Stimulated activated CD4-positive, alpha-beta T cell treated with anti-CD3 and anti-CD28 coated beads, Interleukin-15, amount 100 ng/mL, for 24 hours (primary cell): ENCODE measurements around the gene SLAMF1.
A peak's percentile ranks its signal among the peaks of the same experiment; 100 is the strongest.
"Not testable (repeated sequence)": the region's sequence is repeated elsewhere in the genome, so short reads cannot be mapped to it uniquely, and the experiment has no call there.

Experiments used
- DNase-seq: peaks from one replicate; pipeline ENCODE4 v3.0.0-alpha.2; 2020

SLAMF1 gene

GRCh38 chr1:160664573-160665051 is 17.8 kb upstream of the SLAMF1 start:
- peak; percentile 57 for DNase-seq

- no peak for DNase-seq
These were observed 16.1 kb upstream of the SLAMF1 start for GRCh38 chr1:160662910-160663309.

GRCh38 chr1:160659566-160659965 is 12.7 kb upstream of the SLAMF1 start:
- DNase-seq, result no peak

GRCh38 chr1:160658814-160659193 is 12.0 kb upstream of the SLAMF1 start:
- DNase-seq, result no peak

DNA sequence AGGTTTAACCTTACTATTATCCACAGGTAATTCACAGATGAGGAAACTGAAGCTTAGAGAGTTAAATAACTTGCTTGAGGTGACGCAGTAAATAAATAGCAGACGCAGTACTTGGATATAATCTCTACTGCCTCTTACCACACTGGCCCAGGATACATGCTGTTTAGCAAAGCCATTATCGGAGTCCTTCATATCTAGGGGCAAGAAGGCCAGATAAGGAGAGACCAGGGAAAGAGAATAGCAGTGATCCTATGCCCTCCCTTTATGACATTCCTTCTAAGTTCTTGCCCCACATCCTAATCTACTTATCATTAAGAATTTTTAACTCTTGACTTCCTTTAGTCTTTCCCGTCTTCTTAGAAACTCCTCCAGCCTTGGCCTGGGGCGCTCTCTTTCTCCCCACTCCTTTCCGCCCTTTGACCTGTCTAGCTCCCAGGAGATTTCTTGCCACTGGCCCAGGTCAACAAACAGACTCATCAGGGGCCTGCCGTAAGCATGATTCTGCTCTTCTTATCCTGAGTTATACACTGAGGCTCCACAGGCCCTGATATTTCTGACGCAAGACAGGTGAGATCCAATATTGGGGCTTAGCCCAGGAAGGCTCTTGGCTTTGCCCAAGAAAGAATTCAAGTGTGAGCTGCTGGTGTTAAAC is 11.4 kb upstream of the SLAMF1 start:
- DNase-seq, result no peak

- DNase-seq, result no peak
These were observed 10.5 kb upstream of the SLAMF1 start for GRCh38 chr1:160657250-160657781.

DNA sequence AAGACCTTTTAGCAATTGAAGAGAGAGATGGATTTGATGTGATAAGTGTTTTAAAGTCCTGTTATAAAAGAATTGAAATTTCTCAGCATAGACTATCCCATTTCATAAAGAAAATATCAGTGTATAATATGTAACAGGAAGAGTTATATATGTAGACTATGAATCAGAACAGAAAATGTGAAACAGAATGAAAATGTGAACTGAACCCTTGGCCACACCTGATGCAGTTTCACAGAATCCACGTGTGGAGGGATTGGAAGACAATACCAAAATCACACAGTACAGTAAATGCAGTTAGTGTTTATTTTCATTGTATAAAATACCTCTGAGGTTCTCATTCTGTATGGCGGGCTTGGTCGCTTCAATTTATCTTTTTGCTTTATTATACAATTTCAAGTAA is 9.9 kb upstream of the SLAMF1 start:
- DNase-seq, result no peak

- no peak for DNase-seq
These were observed 6.8 kb upstream of the SLAMF1 start for GRCh38 chr1:160653620-160654016.

DNA sequence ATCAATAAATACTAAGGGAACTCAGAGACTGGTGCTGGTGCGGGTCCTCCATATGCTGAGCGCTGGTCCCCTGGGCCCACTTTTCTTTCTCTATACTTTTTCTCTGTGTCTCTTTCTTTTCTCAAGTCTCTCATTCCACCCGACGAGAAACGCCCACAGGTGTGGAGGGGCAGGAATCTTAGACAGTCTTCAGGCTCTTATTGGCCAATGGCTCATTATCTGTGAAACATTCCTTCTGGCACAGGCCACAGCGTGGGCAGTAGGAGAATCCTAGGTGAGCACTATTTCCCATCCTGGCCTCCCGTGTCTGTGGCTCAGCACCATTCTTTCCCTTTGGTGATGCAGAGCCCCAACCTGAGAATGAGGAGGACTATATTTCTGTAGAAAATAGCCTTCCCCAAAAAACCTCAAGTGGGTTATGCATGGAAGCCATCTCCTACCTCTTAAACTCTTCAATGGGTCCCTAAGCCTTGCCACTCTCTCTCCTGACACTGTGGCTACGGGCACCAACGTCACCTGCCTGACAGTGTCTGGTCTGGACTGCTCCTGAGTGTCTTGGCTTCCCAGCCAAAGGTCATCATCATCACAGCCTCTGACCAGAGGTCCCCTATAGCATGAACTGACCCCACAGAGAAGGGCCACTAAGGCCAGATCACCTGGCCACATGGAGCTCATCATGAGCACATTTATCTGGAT is 6.2 kb upstream of the SLAMF1 start:
- no peak for DNase-seq

GRCh38 chr1:160652065-160652641 is 5.3 kb upstream of the SLAMF1 start:
- DNase-seq, result not testable (repeated sequence)

GRCh38 chr1:160651433-160652064 is 4.7 kb upstream of the SLAMF1 start:
- no peak for DNase-seq

- no peak for DNase-seq
These were observed 481 bp upstream of the SLAMF1 start for GRCh38 chr1:160647329-160647720.

GRCh38 chr1:160646180-160646579 is 664 bp downstream of the SLAMF1 start:
- DNase-seq, result no peak

GRCh38 chr1:160645386-160646130 is 1.3 kb downstream of the SLAMF1 start:
- no peak for DNase-seq

DNA sequence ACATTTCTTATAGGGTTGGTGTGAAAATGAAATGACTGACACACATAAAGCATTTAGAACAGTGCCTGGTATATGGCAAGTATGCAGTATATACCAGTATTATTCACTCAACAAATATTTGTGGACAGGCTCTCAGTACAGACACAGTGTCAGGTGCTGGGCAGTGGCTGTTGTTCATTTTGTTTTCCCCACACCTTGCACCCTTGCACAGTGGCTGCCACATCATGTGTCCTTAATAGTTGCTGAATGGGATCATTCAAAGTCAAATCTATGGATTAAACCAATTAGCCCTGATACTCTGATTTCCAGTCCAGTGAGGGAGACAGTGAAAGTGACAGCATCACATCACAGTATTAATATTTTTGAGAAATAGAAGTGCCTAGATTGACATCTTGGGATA is 2.4 kb downstream of the SLAMF1 start:
- DNase-seq, result no peak

- DNase-seq, result no peak
These were observed 3.7 kb downstream of the SLAMF1 start for GRCh38 chr1:160643138-160643537.

GRCh38 chr1:160642281-160642644 is 4.6 kb downstream of the SLAMF1 start:
- no peak for DNase-seq

DNA sequence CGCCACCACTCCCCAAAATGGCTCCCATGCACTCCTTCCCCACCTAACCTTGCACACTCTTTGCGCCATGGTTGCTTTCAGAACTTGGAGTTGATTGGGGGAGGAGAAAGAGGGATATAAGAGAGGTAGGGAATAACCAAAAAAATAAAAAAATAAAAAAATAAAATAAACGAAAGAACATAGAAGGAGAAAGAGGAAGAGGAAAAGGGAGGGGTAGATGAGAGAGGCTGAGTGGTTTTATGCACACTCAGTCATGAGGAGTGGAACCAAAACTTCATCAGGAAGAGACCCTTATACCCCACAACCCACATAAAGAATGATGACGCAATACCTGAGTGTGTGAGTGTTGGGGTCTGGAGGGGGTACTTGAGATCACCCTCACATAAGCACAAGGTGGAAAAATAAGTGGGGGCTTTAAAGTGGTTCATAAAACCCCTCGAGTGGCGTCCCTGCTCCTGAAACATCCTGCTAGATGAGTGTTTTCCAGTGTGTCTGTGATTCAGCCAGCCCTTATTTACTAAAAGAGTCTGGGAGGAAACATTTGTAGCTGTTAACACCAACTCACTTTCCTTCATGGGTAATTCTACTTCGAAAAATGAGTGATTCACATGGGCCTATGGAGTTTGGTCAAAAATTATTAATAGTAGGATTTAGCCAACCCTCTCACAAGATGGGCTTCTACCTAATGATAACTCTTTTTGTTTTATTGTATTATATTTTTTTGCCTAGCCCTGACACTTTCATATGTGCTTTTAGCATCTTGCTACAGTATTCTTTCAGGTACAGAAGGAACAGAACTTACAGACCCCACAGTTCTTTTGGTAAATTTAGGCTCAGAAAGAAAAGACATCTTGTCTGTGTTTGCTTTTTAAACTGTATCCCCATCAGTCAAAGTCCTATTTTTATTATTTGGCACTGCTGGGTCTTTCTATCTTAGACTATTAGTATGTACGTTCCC is 5.2 kb downstream of the SLAMF1 start:
- DNase-seq, result peak; percentile 59

- no peak for DNase-seq
These were observed 6.3 kb downstream of the SLAMF1 start for GRCh38 chr1:160640359-160641123.

- no peak for DNase-seq
These were observed 7.2 kb downstream of the SLAMF1 start for GRCh38 chr1:160639652-160640051.

- no peak for DNase-seq
These were observed 7.9 kb downstream of the SLAMF1 start for GRCh38 chr1:160638926-160639325.
